MCF 10A (cell line): ENCODE measurements around the gene IL10RB. TPM values are rescaled to one million over a fixed set of nuclear protein-coding genes. Genes with fewer than 3 reads are reported as not detected.
A peak's percentile ranks its signal among the peaks of the same experiment; 100 is the strongest.

ENCODE experiments used
- BruUV-seq: library from RNA; stranded (reverse); fragments of 400-500 nt; replicated peaks from 2 replicates; lab custom pipeline; 2021; lab: Mats Ljungman, UMichigan
- CTCF ChIA-PET: fragments of 300-600 bp; sonication (Branson Sonifier 250); formaldehyde crosslinking; extraction: SDS; loops from one replicate; lab custom pipeline; 2021; ENCODE audit warnings: antibody characterized with exemption, inconsistent platforms; lab: Yijun Ruan, JAX
- POLR2A ChIA-PET: fragments of 300-600, 350-650 bp; sonication (Branson Sonifier 250); formaldehyde crosslinking; extraction: SDS; loops from one replicate; lab custom pipeline; 2020; ENCODE audit warnings: antibody characterized with exemption, inconsistent platforms; lab: Yijun Ruan, JAX
- DNase-seq: peaks from one replicate; pipeline ENCODE4 v3.0.0-alpha.2; 2018; ENCODE audit not compliant: unreplicated experiment
- H3K27ac Mint-ChIP-seq: one replicate; pipeline ENCODE4 v1.8.0; 2022; ENCODE audit warnings: mild to moderate bottlenecking, low read depth, mixed read lengths; ENCODE audit not compliant: unreplicated experiment
- H3K27me3 Mint-ChIP-seq: one replicate; pipeline ENCODE4 v1.8.0; 2022; ENCODE audit warnings: mixed read lengths; ENCODE audit not compliant: insufficient read depth, unreplicated experiment
- H3K36me3 Mint-ChIP-seq: one replicate; pipeline ENCODE4 v1.8.0; 2022; ENCODE audit warnings: mild to moderate bottlenecking, moderate library complexity, mixed read lengths; ENCODE audit not compliant: insufficient read depth, unreplicated experiment
- H3K4me1 Mint-ChIP-seq: one replicate; pipeline ENCODE4 v1.8.0; 2022; ENCODE audit warnings: mixed read lengths; ENCODE audit not compliant: insufficient read depth, unreplicated experiment
- H3K4me3 Mint-ChIP-seq: one replicate; pipeline ENCODE4 v1.8.0; 2022; ENCODE audit warnings: mild to moderate bottlenecking, moderate library complexity, mixed read lengths; ENCODE audit not compliant: unreplicated experiment
- H3K9me3 Mint-ChIP-seq: one replicate; pipeline ENCODE4 v1.8.0; 2022; ENCODE audit warnings: mixed read lengths; ENCODE audit not compliant: unreplicated experiment
- CTCF ChIP-seq: fragments of 200-600 bp; IDR thresholded peaks from one replicate; pipeline ENCODE4 v1.8.0; 2022; ENCODE audit warnings: antibody characterized with exemption, mild to moderate bottlenecking; ENCODE audit not compliant: unreplicated experiment
- intact Hi-C: fragments of 100-400 bp; cut with micrococcal nuclease; formaldehyde crosslinking; loops from 2 replicates; pipeline ENCODE4 v1.14.1; 2022
- total RNA-seq: library from RNA; stranded (reverse); gene quantifications from 2 replicates; pipeline ENCODE4 v1.2.3, GENCODE V29; 2022

IL10RB gene
- total RNA-seq, 1 experiment from 2014 or later, result 23.2 TPM

- ChIA-PET CTCF (no interaction called here), POLR2A (interaction anchor here (2.1 to 2.7 kb wide), 2 partner anchors 10 to 66 kb away, joined by 8 to 19 read pairs; partner anchors contain the start of gene IFNAR1)
- no peak overlapping the region for H3K27ac Mint-ChIP-seq
- no TSS peak for BruUV-seq
- peak; percentile 75 for DNase-seq
- no peak for TF ChIP-seq CTCF
- H3K36me3 Mint-ChIP-seq, result peaks cover 9% of the 10 kb centered on the region
- intact Hi-C loops, result loop anchor here (2.0 kb wide), 2 partner anchors 54 to 66 kb away; partner anchors contain the start of gene IFNAR1
- no peaks in the 10 kb centered on the region for H3K9me3 Mint-ChIP-seq
- H3K27me3 Mint-ChIP-seq, result no peaks in the 10 kb centered on the region
- peaks cover 10% of the 10 kb centered on the region for H3K4me1 Mint-ChIP-seq
- no peak overlapping the region for H3K4me3 Mint-ChIP-seq
Measured at GRCh38 chr21:33258475-33258874, 7.7 kb upstream of the IL10RB start.

- Mint-ChIP-seq H3K4me1 (peaks cover 10% of the 10 kb centered on the region), H3K27ac (peak overlapping the region; percentile 19), H3K9me3 (no peaks in the 10 kb centered on the region), H3K4me3 (no peak overlapping the region), H3K27me3 (no peaks in the 10 kb centered on the region), H3K36me3 (peaks cover 7% of the 10 kb centered on the region)
- no TSS peak for BruUV-seq
- CTCF ChIA-PET, result interaction anchor here (0.6 to 1.6 kb wide), 3 partner anchors 41 to 117 kb away, joined by 3 read pairs; no protein-coding TSS in a partner anchor
- POLR2A ChIA-PET, result interaction anchor here (0.6 to 2.7 kb wide), 7 partner anchors 10 to 183 kb away, joined by 3 to 19 read pairs (median 3); partner anchors contain the start of gene IFNAR1
- no peak for TF ChIP-seq CTCF
- intact Hi-C loops, result loop anchor here (2.0 kb wide), 2 partner anchors 55 to 65 kb away; partner anchors contain the start of gene IFNAR1
- DNase-seq, result peak; percentile 47
Measured at GRCh38 chr21:33259428-33259827, 6.7 kb upstream of the IL10RB start.

DNA sequence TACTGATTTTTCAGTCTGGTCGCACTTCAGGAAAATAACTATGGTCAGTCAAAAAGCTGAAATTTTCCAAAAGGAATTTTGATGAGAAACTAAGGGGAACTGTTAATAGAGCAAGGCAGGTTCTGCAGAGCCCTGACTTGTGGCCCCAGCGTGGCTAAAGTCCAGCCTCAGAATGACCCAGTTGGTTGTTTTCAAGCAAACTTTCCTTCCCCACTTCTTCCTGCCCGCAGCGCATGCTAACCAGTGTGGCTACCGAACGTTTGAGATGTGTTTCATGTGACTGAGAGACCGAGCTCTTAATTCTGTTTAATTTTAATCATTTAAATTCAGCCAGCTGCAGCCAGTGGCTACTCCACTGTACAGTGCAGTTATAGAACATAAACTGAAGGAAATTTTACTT, 6.2 kb upstream of the IL10RB start:
- TF ChIP-seq CTCF, result no peak
- Mint-ChIP-seq H3K36me3 (peaks cover 7% of the 10 kb centered on the region), H3K9me3 (no peaks in the 10 kb centered on the region), H3K27me3 (no peaks in the 10 kb centered on the region), H3K27ac (peak overlapping the region; percentile 19), H3K4me1 (peaks cover 10% of the 10 kb centered on the region), H3K4me3 (no peak overlapping the region)
- CTCF ChIA-PET, result interaction anchor here (0.6 to 1.6 kb wide), 2 partner anchors 26 to 101 kb away, joined by 3 read pairs; no protein-coding TSS in a partner anchor
- no peak for DNase-seq
- POLR2A ChIA-PET, result interaction anchor here (0.7 to 2.7 kb wide), 7 partner anchors 9 to 182 kb away, joined by 3 to 19 read pairs (median 3); partner anchors contain the start of gene IFNAR1
- intact Hi-C loops, result loop anchor here (2.0 kb wide), 2 partner anchors 55 to 65 kb away; partner anchors contain the start of gene IFNAR1
- BruUV-seq, result no TSS peak

GRCh38 chr21:33261635-33262034, 4.5 kb upstream of the IL10RB start:
- BruUV-seq, result no TSS peak
- Mint-ChIP-seq H3K27me3 (no peaks in the 10 kb centered on the region), H3K9me3 (no peaks in the 10 kb centered on the region), H3K27ac (peak overlapping the region; percentile 81), H3K4me1 (peaks cover 14% of the 10 kb centered on the region), H3K36me3 (peaks cover 7% of the 10 kb centered on the region), H3K4me3 (no peak overlapping the region)
- POLR2A ChIA-PET, result interaction anchor here (0.6 to 2.7 kb wide), 8 partner anchors 11 to 399 kb away, joined by 3 to 15 read pairs (median 3); partner anchors contain the start of genes IFNAR1 and IFNAR2
- intact Hi-C loops, result no loop called here
- CTCF ChIA-PET, result interaction anchor here (0.6 kb wide), 1 partner anchor 941 kb away, joined by 3 read pairs; no protein-coding TSS in a partner anchor
- DNase-seq, result peak; percentile 57
- no peak for TF ChIP-seq CTCF
